ENCODE data around the gene TUBB2A. TPM values are rescaled to one million over a fixed set of nuclear protein-coding genes. Genes with fewer than 3 reads are reported as not detected.
"Not testable (repeated sequence)": the region's sequence is repeated elsewhere in the genome, so short reads cannot be mapped to it uniquely, and the experiment has no call there.

TUBB2A gene
- total and polyA plus RNA-seq, 7 donors = 41.4 to 106 (median 54.5) TPM

- not testable (repeated sequence) for H3K4me1 ChIP-seq, H3K9me3 ChIP-seq, H3K36me3 ChIP-seq, H3K27me3 ChIP-seq, DNase-seq, H3K4me3 ChIP-seq, H3K27ac ChIP-seq
- intact Hi-C loops (cut with DNase I) = loop anchor here (2.0 kb wide), 1 partner anchor 48 kb away; no protein-coding TSS in a partner anchor
- WGBS, 2 donors = 92 to 97% methylated on average over 24 of the region's 24 CpGs
These were observed 13.3 kb upstream of the TUBB2A start for GRCh38 chr6:3170676-3171075.

DNA sequence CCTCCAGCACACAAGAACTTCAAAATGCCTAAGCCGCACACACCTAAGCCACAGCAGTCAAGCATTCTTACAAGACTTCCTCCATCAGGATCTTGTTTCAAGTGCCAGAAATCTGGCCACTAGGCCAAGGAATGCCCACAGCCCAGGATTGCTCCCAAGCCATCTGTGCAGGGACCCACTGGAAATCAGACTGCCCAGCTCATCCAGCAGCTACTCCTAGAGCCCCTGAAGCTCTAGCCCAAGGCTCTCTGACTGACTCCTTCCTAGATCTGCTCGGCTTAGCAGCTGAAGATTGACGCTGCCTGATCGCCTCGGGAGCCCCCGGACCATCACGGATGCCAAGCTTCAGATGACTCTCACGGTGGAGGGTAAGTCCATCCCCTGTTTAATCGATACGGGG, 10.7 kb upstream of the TUBB2A start:
- H3K9me3 ChIP-seq; H3K4me3 ChIP-seq; DNase-seq; H3K36me3 ChIP-seq; H3K27me3 ChIP-seq; H3K4me1 ChIP-seq; H3K27ac ChIP-seq; intact Hi-C loops (cut with DNase I): not testable (repeated sequence)
- 96% methylated on average over 10 of the region's 10 CpGs for WGBS, 2 donors

GRCh38 chr6:3166535-3167225, 9.3 kb upstream of the TUBB2A start:
- H3K27ac ChIP-seq; H3K27me3 ChIP-seq; DNase-seq; H3K9me3 ChIP-seq; H3K36me3 ChIP-seq; H3K4me3 ChIP-seq; intact Hi-C loops (cut with DNase I): not testable (repeated sequence)
- WGBS, 2 donors = 89 to 93% methylated on average over 10 of the region's 10 CpGs
- peaks cover 0 to 13% (median 6%) of the 10 kb centered on the region in 4 donors for H3K4me1 ChIP-seq

DNA sequence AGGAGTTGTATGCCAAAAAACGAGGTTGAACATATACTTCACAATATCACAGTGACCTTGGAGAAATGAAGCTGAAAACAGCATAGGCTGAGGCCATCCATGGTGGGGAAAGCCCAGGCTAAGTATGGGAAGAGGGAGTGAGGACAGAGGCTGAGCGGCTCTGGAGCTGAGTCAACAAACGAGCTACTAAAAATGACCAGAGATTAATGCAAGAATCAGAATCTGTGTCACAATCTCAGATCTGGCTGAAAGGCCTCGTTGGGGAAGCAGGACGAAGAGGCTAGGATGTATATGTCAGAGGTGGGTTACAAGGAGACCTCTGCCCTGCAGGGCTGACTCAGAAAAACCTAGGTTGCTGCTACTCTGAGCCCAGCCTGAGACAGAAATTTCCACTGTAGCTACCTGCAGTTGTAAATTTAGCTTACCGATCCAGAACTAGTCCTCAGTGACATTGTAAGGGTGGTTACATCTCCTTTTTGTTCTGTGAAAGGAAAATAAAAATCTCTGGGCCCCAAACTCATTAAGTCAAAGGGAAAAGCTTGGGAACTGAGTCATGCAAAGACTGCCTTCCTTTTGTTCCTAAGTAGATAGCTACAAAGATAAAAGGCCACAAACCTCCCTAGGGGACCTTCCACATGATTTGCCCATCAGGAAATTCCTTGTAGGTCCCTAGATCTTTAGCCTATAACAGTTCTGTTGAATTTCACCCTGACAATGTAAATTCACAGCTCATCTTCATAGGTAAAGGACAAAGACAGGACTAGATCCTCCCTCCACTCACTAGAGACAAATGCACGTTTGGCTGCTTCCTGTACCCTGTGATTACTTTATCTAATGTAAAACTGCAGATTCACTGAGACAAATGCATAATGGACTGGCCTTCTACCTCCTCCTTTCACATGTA, 8.5 kb upstream of the TUBB2A start:
- intact Hi-C loops (cut with DNase I) = no loop called here
- 80 to 83% methylated on average over 7 of the region's 7 CpGs for WGBS, 2 donors
- Histone ChIP-seq H3K9me3 (no peaks in the 10 kb centered on the region), H3K27me3 (no peaks in the 10 kb centered on the region), H3K36me3 (no peaks in the 10 kb centered on the region), H3K27ac (no peak overlapping the region), H3K4me1 (peaks cover 0 to 13% (median 6%) of the 10 kb centered on the region in 4 donors), H3K4me3 (no peak overlapping the region)
- DNase-seq = no peak
- TF ChIP-seq POLR2AphosphoS5 (IDR thresholded peaks at IDR 0.05) = no peak
- no peak for TF ChIP-seq POLR2A (IDR thresholded peaks at IDR 0.05)
- no peak for TF ChIP-seq CTCF (IDR thresholded peaks at IDR 0.05)
- no peak for TF ChIP-seq EP300 (IDR thresholded peaks at IDR 0.05)

DNA sequence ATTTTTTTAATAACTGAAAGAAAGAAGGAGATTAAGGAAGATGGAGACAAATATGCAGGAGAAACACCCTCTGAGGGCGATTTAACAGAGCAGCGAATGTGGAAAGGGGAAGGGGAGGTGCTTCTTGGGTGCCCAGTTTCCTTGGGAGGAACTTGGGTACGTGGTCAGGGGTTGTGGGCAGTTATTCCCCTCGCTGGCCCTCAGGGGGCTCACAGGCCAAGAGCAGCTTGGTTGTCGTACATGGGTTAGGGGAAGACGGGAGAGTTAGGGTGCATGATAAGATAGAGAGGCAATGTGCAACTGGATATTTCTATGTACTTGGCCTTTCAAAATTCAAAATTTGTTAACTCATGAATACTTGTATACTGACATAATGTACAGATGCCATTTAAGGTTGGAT, 7.0 kb upstream of the TUBB2A start:
- peaks cover 0 to 18% (median 6%) of the 10 kb centered on the region in 4 donors for H3K4me1 ChIP-seq
- H3K36me3 ChIP-seq = no peaks in the 10 kb centered on the region
- intact Hi-C loops (cut with DNase I) = loop anchor here (5.0 kb wide), 1 partner anchor 43 kb away; no protein-coding TSS in a partner anchor
- no peaks in the 10 kb centered on the region for H3K27me3 ChIP-seq
- no peak overlapping the region for H3K27ac ChIP-seq
- TF ChIP-seq POLR2AphosphoS5 (IDR thresholded peaks at IDR 0.05) (no peak), CTCF (IDR thresholded peaks at IDR 0.05) (no peak), POLR2A (IDR thresholded peaks at IDR 0.05) (no peak), EP300 (IDR thresholded peaks at IDR 0.05) (no peak)
- WGBS, 2 donors = 91 to 94% methylated on average over 6 of the region's 6 CpGs
- no peak for DNase-seq
- no peaks in the 10 kb centered on the region for H3K9me3 ChIP-seq
- H3K4me3 ChIP-seq = no peak overlapping the region

DNA sequence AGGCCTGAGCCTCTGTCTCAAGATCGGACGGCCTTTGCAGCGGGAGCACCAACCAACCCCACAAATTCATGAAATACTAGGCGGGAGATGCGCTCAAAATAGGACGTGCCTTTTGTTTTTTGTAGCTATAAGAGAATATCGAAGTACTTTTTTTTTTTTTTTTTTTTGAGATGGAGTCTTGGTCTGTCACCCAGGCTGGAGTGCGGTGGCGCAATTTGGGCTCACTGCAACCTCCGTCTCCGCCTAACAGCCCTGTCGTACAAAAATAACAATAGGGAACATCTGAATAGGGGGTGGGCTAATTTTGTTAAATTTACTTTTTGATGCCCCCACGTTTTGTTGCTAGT, 5.9 kb upstream of the TUBB2A start:
- H3K9me3 ChIP-seq = no peaks in the 10 kb centered on the region
- TF ChIP-seq POLR2A (IDR thresholded peaks at IDR 0.05) (no peak), EP300 (IDR thresholded peaks at IDR 0.05) (no peak), POLR2AphosphoS5 (IDR thresholded peaks at IDR 0.05) (no peak)
- H3K4me3 ChIP-seq = peak overlapping the region; percentile 68 to 90 (median 80)
- WGBS, 2 donors = 7 to 17% methylated on average over 13 of the region's 13 CpGs
- H3K4me1 ChIP-seq = peaks cover 0 to 26% (median 10%) of the 10 kb centered on the region in 4 donors
- no peak for DNase-seq
- intact Hi-C loops (cut with DNase I) = loop anchor here (5.0 kb wide), 1 partner anchor 44 kb away; no protein-coding TSS in a partner anchor
- H3K27me3 ChIP-seq = no peaks in the 10 kb centered on the region
- H3K27ac ChIP-seq = peak overlapping the region; percentile 95 to 99 (median 96)
- no peaks in the 10 kb centered on the region for H3K36me3 ChIP-seq

Data from sigmoid colon (tissue), 7 donors.